Left kidney (tissue), 2 donors: ENCODE measurements around the gene TSC22D3. TPM values are rescaled to one million over a fixed set of nuclear protein-coding genes. Genes with fewer than 3 reads are reported as not detected.
"Not testable (repeated sequence)": the region's sequence is repeated elsewhere in the genome, so short reads cannot be mapped to it uniquely, and the experiment has no call there.

Experiments
- DNase-seq: peaks from one replicate; pipeline ENCODE4 v3.0.0-alpha.2; 2013
- polyA plus RNA-seq: library from polyadenylated mRNA; unstranded; fragments of 120-200 nt; gene quantifications from one replicate; pipeline ENCODE4 v1.2.1, GENCODE V29; 2013; ENCODE audit not compliant: insufficient read length

Gene TSC22D3
- polyA plus RNA-seq, 1 donor: 107 TPM

GRCh38 chrX:107684956-107685385 is 90.6 kb downstream of the TSC22D3 start:
- no peak for DNase-seq

GRCh38 chrX:107683931-107684330 is 91.7 kb downstream of the TSC22D3 start:
- DNase-seq: no peak

- DNase-seq: no peak
These were observed 92.3 kb downstream of the TSC22D3 start for GRCh38 chrX:107683124-107683895.

- no peak for DNase-seq
These were observed 93.3 kb downstream of the TSC22D3 start for GRCh38 chrX:107682256-107682655.

- no peak for DNase-seq
These were observed 96.4 kb downstream of the TSC22D3 start for GRCh38 chrX:107678957-107679740.

- no peak for DNase-seq
These were observed 97.7 kb downstream of the TSC22D3 start for GRCh38 chrX:107677909-107678308.

GRCh38 chrX:107677501-107677901 is 98.1 kb downstream of the TSC22D3 start:
- no peak for DNase-seq

- no peak for DNase-seq
These were observed 98.8 kb downstream of the TSC22D3 start for GRCh38 chrX:107676559-107677378.

- DNase-seq: no peak
These were observed 99.6 kb downstream of the TSC22D3 start for GRCh38 chrX:107675823-107676555.

GRCh38 chrX:107675365-107675654 is 100.3 kb downstream of the TSC22D3 start:
- DNase-seq: no peak

GRCh38 chrX:107674480-107675364 is 100.9 kb downstream of the TSC22D3 start:
- DNase-seq: no peak

GRCh38 chrX:107673933-107674479 is 101.6 kb downstream of the TSC22D3 start:
- DNase-seq: no peak

GRCh38 chrX:107673431-107673830 is 102.2 kb downstream of the TSC22D3 start:
- no peak for DNase-seq

GRCh38 chrX:107672955-107673378 is 102.6 kb downstream of the TSC22D3 start:
- no peak for DNase-seq

GRCh38 chrX:107671256-107671655 is 104.3 kb downstream of the TSC22D3 start:
- DNase-seq: not testable (repeated sequence)

- no peak for DNase-seq
These were observed 105.5 kb downstream of the TSC22D3 start for GRCh38 chrX:107669885-107670628.

- DNase-seq: no peak
These were observed 106.3 kb downstream of the TSC22D3 start for GRCh38 chrX:107669261-107669660.

GRCh38 chrX:107668710-107669109 is 106.9 kb downstream of the TSC22D3 start:
- DNase-seq: not testable (repeated sequence)

- DNase-seq: no peak
These were observed 108.2 kb downstream of the TSC22D3 start for GRCh38 chrX:107667426-107667825.

- DNase-seq: no peak
These were observed 108.7 kb downstream of the TSC22D3 start for GRCh38 chrX:107666931-107667330.
